Mesendoderm (in vitro differentiated cells): ENCODE data around the gene ITCH.
"Not testable (repeated sequence)": the region's sequence is repeated elsewhere in the genome, so short reads cannot be mapped to it uniquely, and the experiment has no call there.

Experiments
- DNase-seq: peaks from one replicate; pipeline ENCODE4 v3.0.0; 2013
- H2AK5ac ChIP-seq: 2 replicates; pipeline ENCODE4 v1.6.1; 2013; ENCODE audit warnings: low read length, inconsistent platforms
- H2BK120ac ChIP-seq: 2 replicates; pipeline ENCODE4 v1.6.1; 2013; ENCODE audit warnings: low read depth, mild to moderate bottlenecking, low read length, moderate library complexity, mixed read lengths
- H2BK15ac ChIP-seq: replicated peaks from 2 replicates; pipeline ENCODE4 v1.6.1; 2013; ENCODE audit warnings: low read depth, mild to moderate bottlenecking, moderate library complexity
- H2BK5ac ChIP-seq: 2 replicates; pipeline ENCODE4 v1.6.1; 2013; ENCODE audit warnings: low read length, inconsistent platforms
- H3K18ac ChIP-seq: 2 replicates; pipeline ENCODE4 v1.6.1; 2013; ENCODE audit warnings: mild to moderate bottlenecking, low read length, mixed read lengths
- H3K23ac ChIP-seq: one replicate; pipeline ENCODE4 v1.6.1; 2013; ENCODE audit warnings: low read length
- H3K27ac ChIP-seq: 2 replicates; pipeline ENCODE4 v1.5.1; 2013; ENCODE audit warnings: low read depth, mild to moderate bottlenecking, inconsistent platforms, low read length, moderate library complexity
- H3K27me3 ChIP-seq: 2 replicates; pipeline ENCODE4 v1.6.1; 2013; ENCODE audit warnings: low read length, control low read depth, mild to moderate bottlenecking, inconsistent platforms; ENCODE audit not compliant: insufficient read depth, poor library complexity
- H3K36me3 ChIP-seq: 2 replicates; pipeline ENCODE4 v1.6.1; 2013; ENCODE audit warnings: low read length, inconsistent platforms; ENCODE audit not compliant: control insufficient read depth, insufficient read depth
- H3K4ac ChIP-seq: one replicate; pipeline ENCODE4 v1.6.1; 2013; ENCODE audit warnings: low read depth, mild to moderate bottlenecking, low read length, moderate library complexity
- H3K4me1 ChIP-seq: 2 replicates; pipeline ENCODE4 v1.6.1; 2013; ENCODE audit warnings: low read depth, low read length, inconsistent platforms; ENCODE audit not compliant: control insufficient read depth
- H3K4me2 ChIP-seq: 2 replicates; pipeline ENCODE4 v1.6.1; 2013; ENCODE audit warnings: low read length
- H3K4me3 ChIP-seq: 2 replicates; pipeline ENCODE4 v1.5.1; 2013; ENCODE audit warnings: mild to moderate bottlenecking, low read length
- H3K56ac ChIP-seq: one replicate; pipeline ENCODE4 v1.6.1; 2013; ENCODE audit warnings: low read length
- H3K79me1 ChIP-seq: 2 replicates; pipeline ENCODE4 v1.6.1; 2013; ENCODE audit warnings: low read length, inconsistent platforms
- H3K79me2 ChIP-seq: 2 replicates; pipeline ENCODE4 v1.6.1; 2013; ENCODE audit warnings: mild to moderate bottlenecking, low read length; ENCODE audit not compliant: control insufficient read depth, insufficient read depth
- H3K9ac ChIP-seq: 2 replicates; pipeline ENCODE4 v1.6.1; 2013; ENCODE audit warnings: low read length, inconsistent platforms
- H4K5ac ChIP-seq: one replicate; pipeline ENCODE4 v1.6.1; 2013; ENCODE audit warnings: low read length
- H4K8ac ChIP-seq: one replicate; pipeline ENCODE4 v1.6.1; 2013; ENCODE audit warnings: low read depth, mild to moderate bottlenecking, control low read depth, low read length, moderate library complexity
- WGBS: extraction: QIAGEN DNeasy Blood & Tissue Kit; methylation state at CpG from one replicate; pipeline ENCODE4 v1.1.7; 2013; ENCODE audit warnings: low lambda C conversion rate, missing lambda C conversion rate; ENCODE audit not compliant: insufficient coverage; ENCODE audit errors: extremely low coverage; 5-methylcytosine and 5-hydroxymethylcytosine counted together

Gene ITCH

GRCh38 chr20:34355427-34355826, 7.6 kb upstream of the ITCH start:
- Histone ChIP-seq H2BK120ac (no peak overlapping the region), H3K79me2 (no peaks in the 10 kb centered on the region)

GRCh38 chr20:34359729-34360128, 3.3 kb upstream of the ITCH start:
- not testable (repeated sequence) for H2BK15ac ChIP-seq, H4K5ac ChIP-seq, H3K4ac ChIP-seq, H3K23ac ChIP-seq, H3K27ac ChIP-seq, H3K79me1 ChIP-seq, H3K27me3 ChIP-seq, H2BK120ac ChIP-seq, H3K18ac ChIP-seq, H2AK5ac ChIP-seq, H4K8ac ChIP-seq, H3K4me2 ChIP-seq, H3K4me3 ChIP-seq, H3K4me1 ChIP-seq, DNase-seq, H3K56ac ChIP-seq, H3K9ac ChIP-seq, H3K36me3 ChIP-seq, H2BK5ac ChIP-seq
- peaks cover 11% of the 10 kb centered on the region for H3K79me2 ChIP-seq
- no CpG with 5 or more reads among the region's 9 CpGs for WGBS

More at GRCh38 chr20:34355427-34355826, 7.6 kb upstream of the ITCH start:
- no peak for DNase-seq
- H3K18ac ChIP-seq = no peak overlapping the region
- no peak overlapping the region for H3K23ac ChIP-seq
- H3K4me2 ChIP-seq = no peak overlapping the region
- H3K4me1 ChIP-seq = no peaks in the 10 kb centered on the region
- H2AK5ac ChIP-seq = no peak overlapping the region
- H4K5ac ChIP-seq = no peak overlapping the region
- no peak overlapping the region for H2BK5ac ChIP-seq
- H3K4ac ChIP-seq = no peak overlapping the region
- no peaks in the 10 kb centered on the region for H3K79me1 ChIP-seq
- no peaks in the 10 kb centered on the region for H3K36me3 ChIP-seq
- no peak overlapping the region for H2BK15ac ChIP-seq
- no peak overlapping the region for H3K9ac ChIP-seq
- no peak overlapping the region for H3K56ac ChIP-seq
- H3K27ac ChIP-seq = no peak overlapping the region
- no CpG with 5 or more reads among the region's 2 CpGs for WGBS
- no peak overlapping the region for H4K8ac ChIP-seq
- H3K27me3 ChIP-seq = no peaks in the 10 kb centered on the region
- H3K4me3 ChIP-seq = no peak overlapping the region

GRCh38 chr20:34362502-34363061, 491 bp upstream of the ITCH start:
- no peak overlapping the region for H2BK5ac ChIP-seq
- H3K79me2 ChIP-seq = peaks cover 39% of the 10 kb centered on the region
- no peak overlapping the region for H4K5ac ChIP-seq
- H2AK5ac ChIP-seq = no peak overlapping the region
- no peak overlapping the region for H2BK15ac ChIP-seq
- H3K36me3 ChIP-seq = no peaks in the 10 kb centered on the region
- H3K18ac ChIP-seq = no peak overlapping the region
- H3K27ac ChIP-seq = no peak overlapping the region
- H4K8ac ChIP-seq = no peak overlapping the region
- H3K9ac ChIP-seq = peak overlapping the region; percentile 36
- peaks cover 7% of the 10 kb centered on the region for H3K4me1 ChIP-seq
- H3K79me1 ChIP-seq = peaks cover 3% of the 10 kb centered on the region
- H3K4me2 ChIP-seq = no peak overlapping the region
- DNase-seq = no peak
- peak overlapping the region; percentile 46 for H3K56ac ChIP-seq
- H3K4ac ChIP-seq = no peak overlapping the region
- H3K23ac ChIP-seq = no peak overlapping the region
- no peaks in the 10 kb centered on the region for H3K27me3 ChIP-seq
- no peak overlapping the region for H2BK120ac ChIP-seq
- no peak overlapping the region for H3K4me3 ChIP-seq
- WGBS = no CpG with 5 or more reads among the region's 8 CpGs

- WGBS = no CpG with 5 or more reads among the region's 70 CpGs
- Histone ChIP-seq H3K79me1 (peaks cover 6% of the 10 kb centered on the region), H2BK120ac (no peak overlapping the region), H3K4me3 (peak overlapping the region; percentile 96), H3K18ac (peak overlapping the region; percentile 88), H2BK15ac (no peak overlapping the region), H3K27ac (peak overlapping the region; percentile 70), H3K36me3 (peaks cover 2% of the 10 kb centered on the region), H3K27me3 (no peaks in the 10 kb centered on the region), H3K23ac (no peak overlapping the region), H3K4me1 (peaks cover 7% of the 10 kb centered on the region), H4K8ac (no peak overlapping the region), H3K79me2 (peaks cover 45% of the 10 kb centered on the region), H3K56ac (peak overlapping the region; percentile 96), H2AK5ac (no peak overlapping the region), H4K5ac (no peak overlapping the region), H2BK5ac (no peak overlapping the region), H3K9ac (peak overlapping the region; percentile 95), H3K4ac (peak overlapping the region; percentile 88), H3K4me2 (peak overlapping the region; percentile 44)
- DNase-seq = peak; percentile 67
Measured at GRCh38 chr20:34363465-34364222, 571 bp downstream of the ITCH start.

GRCh38 chr20:34364223-34364506, 1.1 kb downstream of the ITCH start:
- Histone ChIP-seq H3K9ac (peak overlapping the region; percentile 95), H3K4me1 (peaks cover 7% of the 10 kb centered on the region), H3K4me3 (peak overlapping the region; percentile 96), H2BK120ac (no peak overlapping the region), H3K56ac (peak overlapping the region; percentile 96), H2AK5ac (no peak overlapping the region), H2BK5ac (no peak overlapping the region), H3K79me2 (peaks cover 50% of the 10 kb centered on the region), H3K79me1 (peaks cover 6% of the 10 kb centered on the region), H3K23ac (no peak overlapping the region), H4K8ac (no peak overlapping the region), H3K4ac (no peak overlapping the region), H2BK15ac (no peak overlapping the region), H4K5ac (no peak overlapping the region), H3K18ac (peak overlapping the region; percentile 34), H3K36me3 (peaks cover 2% of the 10 kb centered on the region), H3K27me3 (no peaks in the 10 kb centered on the region), H3K27ac (no peak overlapping the region), H3K4me2 (peak overlapping the region; percentile 44)
- no peak for DNase-seq
- WGBS = no CpG with 5 or more reads among the region's 4 CpGs
